Progenitor cell of endocrine pancreas (in vitro differentiated cells): Measurements from ENCODE around the gene FLT3LG. TPM values are rescaled to one million over a fixed set of nuclear protein-coding genes. Genes with fewer than 3 reads are reported as not detected.
A peak's percentile ranks its signal among the peaks of the same experiment; 100 is the strongest.

ENCODE experiments used
- DNase-seq: peaks from one replicate; pipeline ENCODE4 v3.0.0; 2021; ENCODE audit warnings: low spot score; ENCODE audit not compliant: unreplicated experiment
- H3K27ac Mint-ChIP-seq: 2 replicates; pipeline ENCODE4 v1.8.0; 2021; ENCODE audit warnings: mild to moderate bottlenecking, moderate library complexity, mixed read lengths
- H3K27me3 Mint-ChIP-seq: 2 replicates; pipeline ENCODE4 v1.8.0; 2021; ENCODE audit warnings: mixed read lengths
- H3K36me3 Mint-ChIP-seq: 2 replicates; pipeline ENCODE4 v1.8.0; 2022; ENCODE audit warnings: mixed read lengths; ENCODE audit not compliant: insufficient read depth
- H3K4me1 Mint-ChIP-seq: 2 replicates; pipeline ENCODE4 v1.8.0; 2021; ENCODE audit warnings: low read depth, mixed read lengths
- H3K4me3 Mint-ChIP-seq: 2 replicates; pipeline ENCODE4 v1.8.0; 2021; ENCODE audit warnings: low read depth, mild to moderate bottlenecking, moderate library complexity, mixed read lengths
- H3K9me3 Mint-ChIP-seq: 2 replicates; pipeline ENCODE4 v1.8.0; 2021; ENCODE audit warnings: low read depth, mixed read lengths
- microRNA-seq: library from miRNA; unstranded; fragments of <30 nt; microRNA quantifications from one replicate; pipeline ENCODE4 v1.1.0, GENCODE V29; 2020; ENCODE audit warnings: borderline number of aligned reads; ENCODE audit not compliant: unreplicated experiment
- total RNA-seq: library from RNA; stranded (reverse); gene quantifications from 2 replicates; pipeline ENCODE4 v1.2.1, GENCODE V29; 2021
- TF ChIP-seq, protein P1 (sequence below): fragments of 200-600 bp; sonication (generic); IDR thresholded peaks from one replicate; pipeline ENCODE4 v1.5.0; 2021; ENCODE audit warnings: antibody characterized with exemption, mild to moderate bottlenecking; ENCODE audit not compliant: unreplicated experiment

Gene FLT3LG
- total RNA-seq, 1 donor from 2014 or later = 0.96 TPM

DNA sequence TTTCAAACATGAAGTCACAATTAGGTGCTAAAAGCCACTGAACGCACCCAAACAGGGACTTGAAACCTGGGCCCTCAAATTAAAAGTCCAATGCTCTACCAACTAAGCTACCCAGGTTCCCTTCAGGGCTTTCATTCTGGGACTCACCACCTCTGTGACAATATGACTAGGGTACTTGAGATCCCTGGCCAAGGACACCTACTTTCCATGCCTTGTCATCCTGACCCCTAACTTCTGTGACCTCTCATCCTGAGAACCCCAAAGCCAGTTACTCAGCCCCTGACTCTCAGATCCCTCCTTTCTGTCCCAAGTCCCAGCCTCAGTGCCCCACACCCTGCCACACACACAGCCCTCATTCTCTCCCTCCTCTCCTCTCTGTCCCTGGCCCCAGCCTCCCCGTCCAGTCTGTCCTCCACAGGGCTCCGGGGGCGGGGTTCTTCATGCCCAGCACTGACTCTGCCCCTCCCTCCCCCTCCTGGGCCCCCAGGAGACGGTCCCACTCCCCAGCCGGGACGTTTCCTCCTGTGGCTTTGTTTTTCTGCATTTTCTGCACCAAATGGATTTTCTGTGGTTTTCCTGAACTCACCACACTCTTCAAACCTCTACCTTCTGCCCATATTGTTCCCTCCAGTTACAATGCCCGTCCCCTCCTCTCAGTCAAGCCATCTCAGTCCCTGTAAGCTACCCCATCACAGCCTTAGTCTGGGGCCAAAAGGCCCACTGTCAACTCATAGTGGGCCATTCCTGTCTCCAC, 60.8 kb downstream of the FLT3LG start:
- H3K27ac Mint-ChIP-seq = no peak overlapping the region

More for the DNA sequence above, 60.8 kb downstream of the FLT3LG start:
- no peak for DNase-seq
- peaks cover 7% of the 10 kb centered on the region for H3K27me3 Mint-ChIP-seq
- peaks cover 25% of the 10 kb centered on the region for H3K36me3 Mint-ChIP-seq
- H3K9me3 Mint-ChIP-seq = no peaks in the 10 kb centered on the region
- H3K4me3 Mint-ChIP-seq = peak overlapping the region; percentile 58
- H3K4me1 Mint-ChIP-seq = peaks cover 2% of the 10 kb centered on the region
- TF ChIP-seq, protein P1, sequence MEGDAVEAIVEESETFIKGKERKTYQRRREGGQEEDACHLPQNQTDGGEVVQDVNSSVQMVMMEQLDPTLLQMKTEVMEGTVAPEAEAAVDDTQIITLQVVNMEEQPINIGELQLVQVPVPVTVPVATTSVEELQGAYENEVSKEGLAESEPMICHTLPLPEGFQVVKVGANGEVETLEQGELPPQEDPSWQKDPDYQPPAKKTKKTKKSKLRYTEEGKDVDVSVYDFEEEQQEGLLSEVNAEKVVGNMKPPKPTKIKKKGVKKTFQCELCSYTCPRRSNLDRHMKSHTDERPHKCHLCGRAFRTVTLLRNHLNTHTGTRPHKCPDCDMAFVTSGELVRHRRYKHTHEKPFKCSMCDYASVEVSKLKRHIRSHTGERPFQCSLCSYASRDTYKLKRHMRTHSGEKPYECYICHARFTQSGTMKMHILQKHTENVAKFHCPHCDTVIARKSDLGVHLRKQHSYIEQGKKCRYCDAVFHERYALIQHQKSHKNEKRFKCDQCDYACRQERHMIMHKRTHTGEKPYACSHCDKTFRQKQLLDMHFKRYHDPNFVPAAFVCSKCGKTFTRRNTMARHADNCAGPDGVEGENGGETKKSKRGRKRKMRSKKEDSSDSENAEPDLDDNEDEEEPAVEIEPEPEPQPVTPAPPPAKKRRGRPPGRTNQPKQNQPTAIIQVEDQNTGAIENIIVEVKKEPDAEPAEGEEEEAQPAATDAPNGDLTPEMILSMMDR = no peak

Small RNA genes within 50 kb of the gene (microRNA-seq; reads per million reads assigned to microRNA genes)
- gene MIR150 = 3.6 reads per million

Other genes starting within 250 kb of the FLT3LG start
- 10.5 and 11.8 TPM in 2 replicates for gene SLC6A16, start 149.0 kb upstream of the FLT3LG start, total RNA-seq
- not detected in 2 replicates for gene CD37, start 138.8 kb upstream of the FLT3LG start, total RNA-seq
- 226 and 235 TPM in 2 replicates for gene TEAD2, start 111.8 kb upstream of the FLT3LG start, total RNA-seq
- 3.6 and 5.2 TPM in 2 replicates for gene DKKL1, start 110.3 kb upstream of the FLT3LG start, total RNA-seq
- gene KASH5, start 86.0 kb upstream of the FLT3LG start, total RNA-seq = not detected in 2 replicates
- not detected in 2 replicates for gene PTH2, start 50.8 kb upstream of the FLT3LG start, total RNA-seq
- not detected in 2 replicates for gene GFY, start 48.8 kb upstream of the FLT3LG start, total RNA-seq
- 0.29 TPM in 2 replicates for gene SLC17A7, start 32.7 kb upstream of the FLT3LG start, total RNA-seq
- 125 TPM in 2 replicates for gene PIH1D1, start 22.4 kb upstream of the FLT3LG start, total RNA-seq
- gene ALDH16A1, start 21.0 kb upstream of the FLT3LG start, total RNA-seq = 44.2 and 46.0 TPM in 2 replicates
- 2,665 and 2,783 TPM in 2 replicates for gene RPL13A, start 13.4 kb downstream of the FLT3LG start, total RNA-seq
- gene RPS11, start 22.2 kb downstream of the FLT3LG start, total RNA-seq = 2,272 and 2,377 TPM in 2 replicates
- 153 and 169 TPM in 2 replicates for gene FCGRT, start 38.4 kb downstream of the FLT3LG start, total RNA-seq
- gene RCN3, start 53.8 kb downstream of the FLT3LG start, total RNA-seq = 43.4 and 58.0 TPM in 2 replicates
- gene NOSIP, start 106.3 kb downstream of the FLT3LG start, total RNA-seq = 75.0 and 82.1 TPM in 2 replicates
- gene PRRG2, start 107.1 kb downstream of the FLT3LG start, total RNA-seq = 6.8 and 8.3 TPM in 2 replicates
- 61.2 and 64.5 TPM in 2 replicates for gene PRR12, start 117.0 kb downstream of the FLT3LG start, total RNA-seq
- gene RRAS, start 165.9 kb downstream of the FLT3LG start, total RNA-seq = 2.6 and 3.9 TPM in 2 replicates
- 83.2 and 90.7 TPM in 2 replicates for gene SCAF1, start 168.0 kb downstream of the FLT3LG start, total RNA-seq
- 103 and 110 TPM in 2 replicates for gene IRF3, start 191.6 kb downstream of the FLT3LG start, total RNA-seq
- 58.5 and 59.0 TPM in 2 replicates for gene BCL2L12, start 191.7 kb downstream of the FLT3LG start, total RNA-seq
- gene PRMT1, start 203.1 kb downstream of the FLT3LG start, total RNA-seq = 299 and 306 TPM in 2 replicates
- 7.7 TPM in 2 replicates for gene ADM5, start 215.4 kb downstream of the FLT3LG start, total RNA-seq
- gene CPT1C, start 216.9 kb downstream of the FLT3LG start, total RNA-seq = 49.9 and 53.1 TPM in 2 replicates